K562 (cell line): ENCODE data around the gene AMIGO3. TPM values are rescaled to one million over a fixed set of nuclear protein-coding genes. Genes with fewer than 3 reads are reported as not detected.

Experiments used
- TBP ChIP-seq: optimal IDR thresholded peaks from 2 replicates; pipeline ENCODE3; 2011; ENCODE audit warnings: low read depth, low read length, improper control_type of control experiment
- ZNF699 ChIP-seq: fragments of 250-450 bp; sonication (Bioruptor Pico); IDR thresholded peaks from 2 replicates; pipeline ENCODE4 v1.8.0; 2021; ENCODE audit warnings: mild to moderate bottlenecking, moderate library complexity; ENCODE audit not compliant: insufficient replicate concordance
- polyA plus RNA-seq, 8 experiments: library from polyadenylated mRNA; depleted of rRNA in 4 of 8; stranded (reverse) in 5 of 8; unstranded in 3 of 8; fragments of >200 nt; fragmentation: Nextera tagmentation in 2 of 8; fragmentation: Illumina TruSeq in 1 of 8; extraction: Ambion mirVana in 2 of 8; extraction: Trizol in 1 of 8; gene quantifications; 2 replicates each; pipeline versions ENCODE4 v1.2.1 to v1.2.3, GENCODE V29; 2011 to 2014; ENCODE audit warnings: inconsistent platforms in 1 of 8, missing spikeins in 1 of 8
- total RNA-seq, 7 experiments: library from RNA; depleted of rRNA in 6 of 7; stranded (reverse); fragments of >200 nt in 6 of 7; fragmentation: Illumina TruSeq in 2 of 7; extraction: Trizol in 2 of 7; gene quantifications; 2 replicates each; pipeline versions ENCODE4 v1.2.1 to v1.2.3, GENCODE V29; 2011 to 2021; ENCODE audit warnings: low replicate concordance in 1 of 7
- TF ChIP-seq, protein P1 (sequence below): fragments of 450-650 bp; IDR thresholded peaks from 2 replicates; pipeline ENCODE4 v1.6.1; 2016; ENCODE audit warnings: low read depth
- TF ChIP-seq, protein P2 (sequence below): fragments of 450-650 bp; formaldehyde crosslinking; IDR thresholded peaks from 2 replicates; pipeline ENCODE4 v1.4.0; 2020; ENCODE audit warnings: mild to moderate bottlenecking, moderate library complexity
- TF ChIP-seq, protein P3 (sequence below), 2 experiments: fragments of 450-650 bp; IDR thresholded peaks; 2 replicates each; pipeline ENCODE4 v1.6.1; 2016
- TF ChIP-seq, protein P4 (sequence below): fragments of 450-650 bp; IDR thresholded peaks from 2 replicates; pipeline ENCODE4 v1.6.1; 2018; ENCODE audit not compliant: partially characterized antibody
- TF ChIP-seq, protein P5 (sequence below): fragments of 450-650 bp; formaldehyde crosslinking; IDR thresholded peaks from 2 replicates; pipeline ENCODE4 v1.4.0; 2020; ENCODE audit warnings: mild to moderate bottlenecking, mixed read lengths
- TF ChIP-seq, protein P6 (sequence below): sonication (generic); formaldehyde crosslinking; IDR thresholded peaks from 2 replicates; pipeline ENCODE4 v1.8.1; 2022; ENCODE audit warnings: missing genetic modification reagents

AMIGO3 gene
- total and polyA plus RNA-seq, 9 of the 15 experiments (the other 6 are each of a cell fraction or from before 2014, with no cell fraction given): 0.13 to 2.8 (median 0.44) TPM; not detected in 4

DNA sequence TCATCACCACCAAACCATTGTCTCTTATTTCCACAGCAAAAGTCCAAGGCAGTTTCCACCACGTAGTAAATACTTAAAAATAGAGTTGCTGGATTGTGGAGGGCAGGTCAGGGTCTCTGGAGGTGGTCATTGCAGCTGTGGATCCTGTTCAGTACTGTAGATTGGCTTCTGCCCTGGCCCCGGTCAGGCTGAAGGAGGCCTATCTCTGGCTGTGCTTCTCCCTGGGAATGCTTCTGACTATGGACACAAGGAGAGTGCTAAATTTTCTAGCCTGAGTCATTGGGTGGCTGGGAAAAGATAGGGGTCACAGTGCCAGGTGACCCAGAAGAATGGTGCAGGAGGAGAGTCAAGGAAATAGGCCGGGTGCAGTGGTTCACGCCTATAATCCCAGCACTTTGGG lies 30.6 kb upstream of the AMIGO3 start (continued):
- TF ChIP-seq, protein P1, sequence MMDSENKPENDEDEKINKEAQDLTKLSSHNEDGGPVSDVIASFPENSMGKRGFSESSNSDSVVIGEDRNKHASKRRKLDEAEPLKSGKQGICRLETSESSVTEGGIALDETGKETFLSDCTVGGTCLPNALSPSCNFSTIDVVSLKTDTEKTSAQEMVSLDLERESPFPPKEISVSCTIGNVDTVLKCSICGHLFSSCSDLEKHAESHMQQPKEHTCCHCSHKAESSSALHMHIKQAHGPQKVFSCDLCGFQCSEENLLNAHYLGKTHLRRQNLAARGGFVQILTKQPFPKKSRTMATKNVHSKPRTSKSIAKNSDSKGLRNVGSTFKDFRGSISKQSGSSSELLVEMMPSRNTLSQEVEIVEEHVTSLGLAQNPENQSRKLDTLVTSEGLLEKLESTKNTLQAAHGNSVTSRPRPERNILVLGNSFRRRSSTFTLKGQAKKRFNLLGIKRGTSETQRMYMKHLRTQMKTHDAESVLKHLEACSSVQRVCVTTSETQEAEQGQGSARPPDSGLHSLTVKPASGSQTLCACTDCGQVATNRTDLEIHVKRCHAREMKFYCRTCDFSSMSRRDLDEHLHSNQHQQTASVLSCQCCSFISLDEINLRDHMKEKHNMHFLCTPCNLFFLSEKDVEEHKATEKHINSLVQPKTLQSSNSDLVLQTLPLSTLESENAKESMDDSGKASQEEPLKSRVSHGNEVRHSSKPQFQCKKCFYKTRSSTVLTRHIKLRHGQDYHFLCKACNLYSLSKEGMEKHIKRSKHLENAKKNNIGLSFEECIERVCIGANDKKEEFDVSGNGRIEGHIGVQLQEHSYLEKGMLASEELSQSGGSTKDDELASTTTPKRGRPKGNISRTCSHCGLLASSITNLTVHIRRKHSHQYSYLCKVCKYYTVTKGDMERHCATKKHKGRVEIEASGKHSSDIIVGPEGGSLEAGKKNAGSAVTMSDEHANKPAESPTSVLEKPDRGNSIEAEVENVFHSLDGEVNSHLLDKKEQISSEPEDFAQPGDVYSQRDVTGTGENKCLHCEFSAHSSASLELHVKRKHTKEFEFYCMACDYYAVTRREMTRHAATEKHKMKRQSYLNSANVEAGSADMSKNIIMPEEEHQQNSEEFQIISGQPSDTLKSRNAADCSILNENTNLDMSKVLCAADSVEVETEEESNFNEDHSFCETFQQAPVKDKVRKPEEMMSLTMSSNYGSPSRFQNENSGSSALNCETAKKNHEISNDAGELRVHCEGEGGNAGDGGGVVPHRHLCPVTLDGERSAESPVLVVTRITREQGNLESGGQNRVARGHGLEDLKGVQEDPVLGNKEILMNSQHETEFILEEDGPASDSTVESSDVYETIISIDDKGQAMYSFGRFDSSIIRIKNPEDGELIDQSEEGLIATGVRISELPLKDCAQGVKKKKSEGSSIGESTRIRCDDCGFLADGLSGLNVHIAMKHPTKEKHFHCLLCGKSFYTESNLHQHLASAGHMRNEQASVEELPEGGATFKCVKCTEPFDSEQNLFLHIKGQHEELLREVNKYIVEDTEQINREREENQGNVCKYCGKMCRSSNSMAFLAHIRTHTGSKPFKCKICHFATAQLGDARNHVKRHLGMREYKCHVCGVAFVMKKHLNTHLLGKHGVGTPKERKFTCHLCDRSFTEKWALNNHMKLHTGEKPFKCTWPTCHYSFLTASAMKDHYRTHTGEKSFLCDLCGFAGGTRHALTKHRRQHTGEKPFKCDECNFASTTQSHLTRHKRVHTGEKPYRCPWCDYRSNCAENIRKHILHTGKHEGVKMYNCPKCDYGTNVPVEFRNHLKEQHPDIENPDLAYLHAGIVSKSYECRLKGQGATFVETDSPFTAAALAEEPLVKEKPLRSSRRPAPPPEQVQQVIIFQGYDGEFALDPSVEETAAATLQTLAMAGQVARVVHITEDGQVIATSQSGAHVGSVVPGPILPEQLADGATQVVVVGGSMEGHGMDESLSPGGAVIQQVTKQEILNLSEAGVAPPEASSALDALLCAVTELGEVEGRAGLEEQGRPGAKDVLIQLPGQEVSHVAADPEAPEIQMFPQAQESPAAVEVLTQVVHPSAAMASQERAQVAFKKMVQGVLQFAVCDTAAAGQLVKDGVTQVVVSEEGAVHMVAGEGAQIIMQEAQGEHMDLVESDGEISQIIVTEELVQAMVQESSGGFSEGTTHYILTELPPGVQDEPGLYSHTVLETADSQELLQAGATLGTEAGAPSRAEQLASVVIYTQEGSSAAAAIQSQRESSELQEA: no peak
- TF ChIP-seq, protein P2, sequence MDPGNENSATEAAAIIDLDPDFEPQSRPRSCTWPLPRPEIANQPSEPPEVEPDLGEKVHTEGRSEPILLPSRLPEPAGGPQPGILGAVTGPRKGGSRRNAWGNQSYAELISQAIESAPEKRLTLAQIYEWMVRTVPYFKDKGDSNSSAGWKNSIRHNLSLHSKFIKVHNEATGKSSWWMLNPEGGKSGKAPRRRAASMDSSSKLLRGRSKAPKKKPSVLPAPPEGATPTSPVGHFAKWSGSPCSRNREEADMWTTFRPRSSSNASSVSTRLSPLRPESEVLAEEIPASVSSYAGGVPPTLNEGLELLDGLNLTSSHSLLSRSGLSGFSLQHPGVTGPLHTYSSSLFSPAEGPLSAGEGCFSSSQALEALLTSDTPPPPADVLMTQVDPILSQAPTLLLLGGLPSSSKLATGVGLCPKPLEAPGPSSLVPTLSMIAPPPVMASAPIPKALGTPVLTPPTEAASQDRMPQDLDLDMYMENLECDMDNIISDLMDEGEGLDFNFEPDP: no peak
- TF ChIP-seq, protein P3, sequence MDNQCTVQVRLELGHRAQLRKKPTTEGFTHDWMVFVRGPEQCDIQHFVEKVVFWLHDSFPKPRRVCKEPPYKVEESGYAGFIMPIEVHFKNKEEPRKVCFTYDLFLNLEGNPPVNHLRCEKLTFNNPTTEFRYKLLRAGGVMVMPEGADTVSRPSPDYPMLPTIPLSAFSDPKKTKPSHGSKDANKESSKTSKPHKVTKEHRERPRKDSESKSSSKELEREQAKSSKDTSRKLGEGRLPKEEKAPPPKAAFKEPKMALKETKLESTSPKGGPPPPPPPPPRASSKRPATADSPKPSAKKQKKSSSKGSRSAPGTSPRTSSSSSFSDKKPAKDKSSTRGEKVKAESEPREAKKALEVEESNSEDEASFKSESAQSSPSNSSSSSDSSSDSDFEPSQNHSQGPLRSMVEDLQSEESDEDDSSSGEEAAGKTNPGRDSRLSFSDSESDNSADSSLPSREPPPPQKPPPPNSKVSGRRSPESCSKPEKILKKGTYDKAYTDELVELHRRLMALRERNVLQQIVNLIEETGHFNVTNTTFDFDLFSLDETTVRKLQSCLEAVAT (IDR thresholded peaks at IDR 0.05): no peak
- TF ChIP-seq ZNF699: no peak
- TF ChIP-seq, protein P4, sequence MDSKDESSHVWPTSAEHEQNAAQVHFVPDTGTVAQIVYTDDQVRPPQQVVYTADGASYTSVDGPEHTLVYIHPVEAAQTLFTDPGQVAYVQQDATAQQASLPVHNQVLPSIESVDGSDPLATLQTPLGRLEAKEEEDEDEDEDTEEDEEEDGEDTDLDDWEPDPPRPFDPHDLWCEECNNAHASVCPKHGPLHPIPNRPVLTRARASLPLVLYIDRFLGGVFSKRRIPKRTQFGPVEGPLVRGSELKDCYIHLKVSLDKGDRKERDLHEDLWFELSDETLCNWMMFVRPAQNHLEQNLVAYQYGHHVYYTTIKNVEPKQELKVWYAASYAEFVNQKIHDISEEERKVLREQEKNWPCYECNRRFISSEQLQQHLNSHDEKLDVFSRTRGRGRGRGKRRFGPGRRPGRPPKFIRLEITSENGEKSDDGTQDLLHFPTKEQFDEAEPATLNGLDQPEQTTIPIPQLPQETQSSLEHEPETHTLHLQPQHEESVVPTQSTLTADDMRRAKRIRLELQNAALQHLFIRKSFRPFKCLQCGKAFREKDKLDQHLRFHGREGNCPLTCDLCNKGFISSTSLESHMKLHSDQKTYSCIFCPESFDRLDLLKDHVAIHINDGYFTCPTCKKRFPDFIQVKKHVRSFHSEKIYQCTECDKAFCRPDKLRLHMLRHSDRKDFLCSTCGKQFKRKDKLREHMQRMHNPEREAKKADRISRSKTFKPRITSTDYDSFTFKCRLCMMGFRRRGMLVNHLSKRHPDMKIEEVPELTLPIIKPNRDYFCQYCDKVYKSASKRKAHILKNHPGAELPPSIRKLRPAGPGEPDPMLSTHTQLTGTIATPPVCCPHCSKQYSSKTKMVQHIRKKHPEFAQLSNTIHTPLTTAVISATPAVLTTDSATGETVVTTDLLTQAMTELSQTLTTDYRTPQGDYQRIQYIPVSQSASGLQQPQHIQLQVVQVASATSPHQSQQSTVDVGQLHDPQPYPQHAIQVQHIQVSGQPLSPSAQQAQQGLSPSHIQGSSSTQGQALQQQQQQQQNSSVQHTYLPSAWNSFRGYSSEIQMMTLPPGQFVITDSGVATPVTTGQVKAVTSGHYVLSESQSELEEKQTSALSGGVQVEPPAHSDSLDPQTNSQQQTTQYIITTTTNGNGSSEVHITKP: no peak
- TF ChIP-seq, protein P5, sequence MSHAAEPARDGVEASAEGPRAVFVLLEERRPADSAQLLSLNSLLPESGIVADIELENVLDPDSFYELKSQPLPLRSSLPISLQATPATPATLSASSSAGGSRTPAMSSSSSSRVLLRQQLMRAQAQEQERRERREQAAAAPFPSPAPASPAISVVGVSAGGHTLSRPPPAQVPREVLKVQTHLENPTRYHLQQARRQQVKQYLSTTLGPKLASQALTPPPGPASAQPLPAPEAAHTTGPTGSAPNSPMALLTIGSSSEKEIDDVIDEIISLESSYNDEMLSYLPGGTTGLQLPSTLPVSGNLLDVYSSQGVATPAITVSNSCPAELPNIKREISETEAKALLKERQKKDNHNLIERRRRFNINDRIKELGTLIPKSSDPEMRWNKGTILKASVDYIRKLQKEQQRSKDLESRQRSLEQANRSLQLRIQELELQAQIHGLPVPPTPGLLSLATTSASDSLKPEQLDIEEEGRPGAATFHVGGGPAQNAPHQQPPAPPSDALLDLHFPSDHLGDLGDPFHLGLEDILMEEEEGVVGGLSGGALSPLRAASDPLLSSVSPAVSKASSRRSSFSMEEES: no peak
- TF ChIP-seq TBP: no peak
- TF ChIP-seq, protein P6, sequence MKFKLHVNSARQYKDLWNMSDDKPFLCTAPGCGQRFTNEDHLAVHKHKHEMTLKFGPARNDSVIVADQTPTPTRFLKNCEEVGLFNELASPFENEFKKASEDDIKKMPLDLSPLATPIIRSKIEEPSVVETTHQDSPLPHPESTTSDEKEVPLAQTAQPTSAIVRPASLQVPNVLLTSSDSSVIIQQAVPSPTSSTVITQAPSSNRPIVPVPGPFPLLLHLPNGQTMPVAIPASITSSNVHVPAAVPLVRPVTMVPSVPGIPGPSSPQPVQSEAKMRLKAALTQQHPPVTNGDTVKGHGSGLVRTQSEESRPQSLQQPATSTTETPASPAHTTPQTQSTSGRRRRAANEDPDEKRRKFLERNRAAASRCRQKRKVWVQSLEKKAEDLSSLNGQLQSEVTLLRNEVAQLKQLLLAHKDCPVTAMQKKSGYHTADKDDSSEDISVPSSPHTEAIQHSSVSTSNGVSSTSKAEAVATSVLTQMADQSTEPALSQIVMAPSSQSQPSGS: no peak
